CD14-positive monocyte (primary cell): ENCODE measurements around the gene SPTBN1. TPM values are rescaled to one million over a fixed set of nuclear protein-coding genes. Genes with fewer than 3 reads are reported as not detected.

Source experiments
- DNase-seq, 3 donors: peaks; one replicate each; pipeline ENCODE4 v3.0.0-alpha.2; 2011 to 2022
- H2AFZ ChIP-seq: 2 replicates; pipeline ENCODE4 v1.6.0; 2012; ENCODE audit warnings: mild to moderate bottlenecking, low read depth, low read length, inconsistent platforms; ENCODE audit not compliant: insufficient read depth, poor library complexity, severe bottlenecking
- H3K27ac ChIP-seq, 2 donors: 1 replicate in 1 of 2; 2 replicates in 1 of 2; pipeline ENCODE4 v1.5.1; 2012 to 2013; ENCODE audit warnings: low read length in 2 of 2, control low read depth in 1 of 2, inconsistent platforms in 1 of 2, low read depth in 1 of 2, mild to moderate bottlenecking in 1 of 2
- H3K27me3 ChIP-seq, 2 donors: one replicate each; pipeline versions ENCODE4 v1.6.0 to v1.6.1; 2011 to 2013; ENCODE audit warnings: low read length in 2 of 2; ENCODE audit not compliant: control insufficient read depth in 2 of 2, insufficient read depth in 2 of 2
- H3K36me3 ChIP-seq, 2 donors: replicated peaks in 1 of 2; 1 replicate in 1 of 2; 2 replicates in 1 of 2; pipeline versions ENCODE4 v1.5.1 to v1.6.1; 2012 to 2013; ENCODE audit warnings: low read length in 2 of 2, control low read depth in 1 of 2, inconsistent platforms in 1 of 2, mild to moderate bottlenecking in 1 of 2; ENCODE audit not compliant: insufficient read depth in 2 of 2, control insufficient read depth in 1 of 2
- H3K4me1 ChIP-seq, 2 donors: 1 replicate in 1 of 2; 2 replicates in 1 of 2; pipeline versions ENCODE4 v1.5.1 to v1.6.1; 2012 to 2013; ENCODE audit warnings: low read length in 2 of 2, control low read depth in 1 of 2, inconsistent platforms in 1 of 2, mild to moderate bottlenecking in 1 of 2, moderate library complexity in 1 of 2; ENCODE audit not compliant: insufficient read depth in 2 of 2, control insufficient read depth in 1 of 2
- H3K4me2 ChIP-seq: replicated peaks from 2 replicates; pipeline ENCODE3; 2012; ENCODE audit warnings: low read length, moderate library complexity, mild to moderate bottlenecking; ENCODE audit not compliant: poor library complexity, severe bottlenecking; ENCODE audit errors: extremely low read depth
- H3K4me3 ChIP-seq, 3 experiments: fragments of 200-600 bp in 1 of 3; sonication (generic) in 1 of 3; replicated peaks in 1 of 3; 1 replicate in 2 of 3; 2 replicates in 1 of 3; pipeline ENCODE4 v1.5.1; 2011 to 2013; ENCODE audit warnings: low read length in 3 of 3, mild to moderate bottlenecking in 3 of 3, control low read depth in 2 of 3, low read depth in 2 of 3, inconsistent platforms in 1 of 3, moderate library complexity in 1 of 3
- H3K79me2 ChIP-seq: 2 replicates; pipeline ENCODE4 v1.6.0; 2012; ENCODE audit warnings: mild to moderate bottlenecking, control low read depth, inconsistent platforms, low read length, moderate library complexity; ENCODE audit not compliant: insufficient read depth
- H3K9ac ChIP-seq: 2 replicates; pipeline ENCODE4 v1.6.0; 2017; ENCODE audit warnings: low read length, mild to moderate bottlenecking; ENCODE audit not compliant: insufficient read depth, poor library complexity, severe bottlenecking
- H3K9me3 ChIP-seq, 2 donors: replicated peaks in 1 of 2; 1 replicate in 1 of 2; 2 replicates in 1 of 2; pipeline versions ENCODE4 v1.5.1 to v1.6.1; 2012 to 2013; ENCODE audit warnings: low read length in 2 of 2, control low read depth in 1 of 2; ENCODE audit not compliant: control insufficient read depth in 1 of 2, insufficient read depth in 1 of 2
- H4K20me1 ChIP-seq: 2 replicates; pipeline ENCODE4 v1.6.0; 2012; ENCODE audit warnings: mild to moderate bottlenecking, low read length, control low read depth, moderate library complexity; ENCODE audit not compliant: insufficient read depth
- H3K27ac Mint-ChIP-seq, 7 donors: one replicate each; pipeline ENCODE4 v1.8.0; 2020; ENCODE audit warnings: mild to moderate bottlenecking in 7 of 7, mixed read lengths in 7 of 7, moderate library complexity in 6 of 7, inconsistent platforms in 2 of 7
- H3K27me3 Mint-ChIP-seq, 3 donors: one replicate each; pipeline ENCODE4 v1.8.0; 2021 to 2022; ENCODE audit warnings: low read depth in 3 of 3, mild to moderate bottlenecking in 3 of 3, mixed read lengths in 3 of 3, moderate library complexity in 3 of 3, inconsistent platforms in 1 of 3
- H3K36me3 Mint-ChIP-seq, 2 donors: one replicate each; pipeline ENCODE4 v1.8.0; 2020; ENCODE audit warnings: mixed read lengths in 2 of 2, inconsistent platforms in 1 of 2, mild to moderate bottlenecking in 1 of 2
- H3K4me1 Mint-ChIP-seq: one replicate; pipeline ENCODE4 v1.8.0; 2020; ENCODE audit warnings: mild to moderate bottlenecking, mixed read lengths
- H3K4me3 Mint-ChIP-seq, 2 donors: one replicate each; pipeline ENCODE4 v1.8.0; 2020; ENCODE audit warnings: mild to moderate bottlenecking in 2 of 2, mixed read lengths in 2 of 2, moderate library complexity in 1 of 2
- H3K9me3 Mint-ChIP-seq, 7 donors: one replicate each; pipeline ENCODE4 v1.8.0; 2020 to 2022; ENCODE audit warnings: mixed read lengths in 7 of 7, mild to moderate bottlenecking in 6 of 7, moderate library complexity in 6 of 7, inconsistent platforms in 2 of 7
- WGBS: methylation state at CpG from one replicate; pipeline ENCODE4 v1.1.5; 2013; ENCODE audit warnings: missing lambda C conversion rate; ENCODE audit not compliant: insufficient coverage; 5-methylcytosine and 5-hydroxymethylcytosine counted together
- intact Hi-C, 2 donors: fragments of 100-400 bp; cut with micrococcal nuclease; formaldehyde crosslinking; loops; one replicate each; pipeline versions ENCODE4 v1.15.0 to v1.15.1; 2023
- polyA plus RNA-seq, 3 donors: library from polyadenylated mRNA; depleted of rRNA in 1 of 3; unstranded in 2 of 3; stranded (reverse) in 1 of 3; fragments of 300-500 nt in 2 of 3; fragments of >200 nt in 1 of 3; fragmentation: Illumina TruSeq in 2 of 3; gene quantifications; 1 replicate in 2 of 3; 2 replicates in 1 of 3; pipeline ENCODE4 v1.2.3, GENCODE V29; 2012 to 2021
- TF ChIP-seq, protein P1 (sequence below): fragments of 200-600 bp; IDR thresholded peaks from one replicate; pipeline ENCODE4 v1.8.0; 2022; ENCODE audit warnings: antibody characterized with exemption, mild to moderate bottlenecking

Gene SPTBN1
- polyA plus RNA-seq, 3 donors: 0.79 to 2.8 (median 1.7) TPM

DNA sequence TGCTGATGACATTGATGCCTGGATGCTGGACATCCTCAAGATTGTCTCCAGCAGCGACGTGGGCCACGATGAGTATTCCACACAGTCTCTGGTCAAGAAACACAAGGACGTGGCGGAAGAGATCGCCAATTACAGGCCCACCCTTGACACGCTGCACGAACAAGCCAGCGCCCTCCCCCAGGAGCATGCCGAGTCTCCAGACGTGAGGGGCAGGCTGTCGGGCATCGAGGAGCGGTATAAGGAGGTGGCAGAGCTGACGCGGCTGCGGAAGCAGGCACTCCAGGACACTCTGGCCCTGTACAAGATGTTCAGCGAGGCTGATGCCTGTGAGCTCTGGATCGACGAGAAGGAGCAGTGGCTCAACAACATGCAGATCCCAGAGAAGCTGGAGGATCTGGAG is 173.3 kb downstream of the SPTBN1 start:
- no peak overlapping the region for H3K27ac ChIP-seq
- Mint-ChIP-seq H3K27ac (peak overlapping the region in 1 of 7 donors; percentile 10), H3K36me3 (peaks cover 89 to 95% of the 10 kb centered on the region in 2 donors), H3K9me3 (no peaks in the 10 kb centered on the region), H3K4me3 (no peak overlapping the region), H3K27me3 (peaks cover 0 to 2% (median 0%) of the 10 kb centered on the region in 3 donors), H3K4me1 (no peaks in the 10 kb centered on the region)
- H3K9me3 ChIP-seq: no peaks in the 10 kb centered on the region
- no peak overlapping the region for H3K4me3 ChIP-seq
- H3K36me3 ChIP-seq: peaks cover 84 to 98% of the 10 kb centered on the region in 2 donors
- H3K4me2 ChIP-seq: no peak overlapping the region
- no peaks in the 10 kb centered on the region for H3K27me3 ChIP-seq
- no peaks in the 10 kb centered on the region for H3K4me1 ChIP-seq
- H4K20me1 ChIP-seq: no peaks in the 10 kb centered on the region
- WGBS: 99% methylated on average over 20 of the region's 20 CpGs
- no peak overlapping the region for H2AFZ ChIP-seq
- intact Hi-C loops: no loop called here
- H3K9ac ChIP-seq: no peak overlapping the region
- TF ChIP-seq, protein P1, sequence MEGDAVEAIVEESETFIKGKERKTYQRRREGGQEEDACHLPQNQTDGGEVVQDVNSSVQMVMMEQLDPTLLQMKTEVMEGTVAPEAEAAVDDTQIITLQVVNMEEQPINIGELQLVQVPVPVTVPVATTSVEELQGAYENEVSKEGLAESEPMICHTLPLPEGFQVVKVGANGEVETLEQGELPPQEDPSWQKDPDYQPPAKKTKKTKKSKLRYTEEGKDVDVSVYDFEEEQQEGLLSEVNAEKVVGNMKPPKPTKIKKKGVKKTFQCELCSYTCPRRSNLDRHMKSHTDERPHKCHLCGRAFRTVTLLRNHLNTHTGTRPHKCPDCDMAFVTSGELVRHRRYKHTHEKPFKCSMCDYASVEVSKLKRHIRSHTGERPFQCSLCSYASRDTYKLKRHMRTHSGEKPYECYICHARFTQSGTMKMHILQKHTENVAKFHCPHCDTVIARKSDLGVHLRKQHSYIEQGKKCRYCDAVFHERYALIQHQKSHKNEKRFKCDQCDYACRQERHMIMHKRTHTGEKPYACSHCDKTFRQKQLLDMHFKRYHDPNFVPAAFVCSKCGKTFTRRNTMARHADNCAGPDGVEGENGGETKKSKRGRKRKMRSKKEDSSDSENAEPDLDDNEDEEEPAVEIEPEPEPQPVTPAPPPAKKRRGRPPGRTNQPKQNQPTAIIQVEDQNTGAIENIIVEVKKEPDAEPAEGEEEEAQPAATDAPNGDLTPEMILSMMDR: no peak
- no peaks in the 10 kb centered on the region for H3K79me2 ChIP-seq
- no peak for DNase-seq

DNA sequence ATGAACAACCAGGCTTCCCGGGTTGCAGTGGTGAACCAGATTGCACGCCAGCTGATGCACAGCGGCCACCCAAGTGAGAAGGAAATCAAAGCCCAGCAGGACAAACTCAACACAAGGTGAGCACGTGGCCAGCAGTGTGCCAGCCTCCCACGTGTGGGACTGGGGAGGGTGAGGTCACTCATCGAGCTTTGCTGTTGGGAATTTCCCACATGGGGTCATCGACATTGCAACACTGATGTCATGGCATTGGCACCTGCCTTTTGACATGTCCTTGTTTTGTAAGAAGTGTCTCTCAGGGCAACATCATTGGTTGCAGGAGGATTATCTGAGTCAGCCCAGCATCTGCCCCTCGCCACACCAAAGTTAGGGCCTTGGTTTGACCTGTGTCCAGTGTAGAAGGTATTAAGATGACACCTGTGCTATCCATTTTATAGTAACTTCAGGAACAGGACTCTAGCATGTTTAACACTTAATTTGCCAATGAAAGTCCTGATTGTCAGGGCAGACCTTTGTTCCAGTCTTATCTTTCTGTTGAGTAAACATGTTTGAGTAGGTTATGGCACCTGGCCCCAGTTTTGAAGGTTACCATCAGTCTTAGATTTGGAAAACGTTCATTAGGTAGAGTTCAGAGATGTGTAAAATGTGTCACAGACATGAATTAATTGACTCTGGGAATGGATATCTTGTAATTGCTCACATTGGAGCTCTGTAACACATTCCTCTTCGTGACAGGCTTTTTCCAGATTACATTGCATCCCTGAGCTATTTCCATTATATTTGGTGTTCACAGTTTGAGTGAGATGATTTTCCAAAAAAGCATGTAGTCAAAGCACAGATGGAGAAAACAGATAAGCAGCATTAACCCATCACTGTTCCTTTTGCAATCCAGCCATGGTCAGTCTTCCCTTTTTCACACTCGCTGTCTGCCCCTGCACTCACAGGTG is 174.1 kb downstream of the SPTBN1 start:
- peaks cover 87 to 93% of the 10 kb centered on the region in 2 donors for H3K36me3 Mint-ChIP-seq
- no peak overlapping the region for H2AFZ ChIP-seq
- no peaks in the 10 kb centered on the region for H3K4me1 Mint-ChIP-seq
- H3K4me1 ChIP-seq: no peaks in the 10 kb centered on the region
- H3K79me2 ChIP-seq: no peaks in the 10 kb centered on the region
- peak overlapping the region in 3 of 7 donors; percentile 14 to 53 (median 48) for H3K27ac Mint-ChIP-seq
- WGBS: 97% methylated on average over 7 of the region's 11 CpGs
- intact Hi-C loops: no loop called here
- H3K9me3 ChIP-seq: no peaks in the 10 kb centered on the region
- H3K27me3 ChIP-seq: no peaks in the 10 kb centered on the region
- no peaks in the 10 kb centered on the region for H4K20me1 ChIP-seq
- no peak overlapping the region for H3K4me3 Mint-ChIP-seq
- H3K4me2 ChIP-seq: no peak overlapping the region
- TF ChIP-seq, protein P1: no peak
- peaks cover 79 to 98% of the 10 kb centered on the region in 2 donors for H3K36me3 ChIP-seq
- no peak overlapping the region for H3K27ac ChIP-seq
- H3K9ac ChIP-seq: no peak overlapping the region
- no peaks in the 10 kb centered on the region for H3K9me3 Mint-ChIP-seq
- peaks cover 0 to 2% (median 0%) of the 10 kb centered on the region in 3 donors for H3K27me3 Mint-ChIP-seq
- no peak overlapping the region for H3K4me3 ChIP-seq
- DNase-seq: peak in 1 of 3 donors; percentile 68
